Myocyte (in vitro differentiated cells): Measurements from ENCODE around the gene SOCS1. TPM values are rescaled to one million over a fixed set of nuclear protein-coding genes. Genes with fewer than 3 reads are reported as not detected.
A peak's percentile ranks its signal among the peaks of the same experiment; 100 is the strongest.
"Not testable (repeated sequence)": the region's sequence is repeated elsewhere in the genome, so short reads cannot be mapped to it uniquely, and the experiment has no call there.

Experiments used
- DNase-seq: peaks from one replicate; pipeline ENCODE4 v3.0.0-alpha.2; 2012; ENCODE audit warnings: low read depth
- polyA plus RNA-seq: library from polyadenylated mRNA; unstranded; fragments of >200 nt; gene quantifications from one replicate; pipeline ENCODE4 v1.2.1, GENCODE V29; 2012; ENCODE audit warnings: missing spikeins
- total RNA-seq: library from RNA; depleted of rRNA; stranded (reverse); fragments of >200 nt; gene quantifications from 2 replicates; pipeline ENCODE4 v1.2.3, GENCODE V29; 2014

Gene SOCS1
- 1.2 and 1.5 TPM in 2 replicates for total RNA-seq
- 1.0 TPM for polyA plus RNA-seq

GRCh38 chr16:11255737-11256660, at the start of gene SOCS1:
SOCS1 (minus strand) TSS chr16:11256204; CDS start chr16:11255478, 726 bp downstream.
- peak; percentile 88 for DNase-seq

GRCh38 chr16:11303405-11304138, 47.6 kb upstream of the SOCS1 start:
- DNase-seq, result no peak

DNA sequence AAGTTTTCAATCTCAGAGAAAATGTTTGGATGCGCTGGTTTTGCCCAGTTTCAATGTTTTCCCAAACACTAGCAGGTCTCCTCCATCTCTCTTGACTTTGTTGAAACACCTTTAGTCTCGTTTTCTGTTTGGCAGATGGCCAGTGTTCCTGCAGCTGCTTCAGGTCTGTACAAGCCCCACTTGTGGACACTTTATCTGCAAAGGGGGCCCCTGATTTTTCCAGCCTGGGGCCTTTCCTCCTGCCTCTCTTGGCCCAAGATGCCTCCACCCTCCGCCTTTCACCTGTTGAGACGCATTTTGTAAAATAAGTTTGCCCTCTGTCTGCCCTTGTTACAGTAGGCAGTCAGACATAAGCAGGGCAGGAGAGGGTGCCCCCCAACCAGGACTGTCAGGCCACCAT, 47.0 kb upstream of the SOCS1 start:
- DNase-seq, result no peak

DNA sequence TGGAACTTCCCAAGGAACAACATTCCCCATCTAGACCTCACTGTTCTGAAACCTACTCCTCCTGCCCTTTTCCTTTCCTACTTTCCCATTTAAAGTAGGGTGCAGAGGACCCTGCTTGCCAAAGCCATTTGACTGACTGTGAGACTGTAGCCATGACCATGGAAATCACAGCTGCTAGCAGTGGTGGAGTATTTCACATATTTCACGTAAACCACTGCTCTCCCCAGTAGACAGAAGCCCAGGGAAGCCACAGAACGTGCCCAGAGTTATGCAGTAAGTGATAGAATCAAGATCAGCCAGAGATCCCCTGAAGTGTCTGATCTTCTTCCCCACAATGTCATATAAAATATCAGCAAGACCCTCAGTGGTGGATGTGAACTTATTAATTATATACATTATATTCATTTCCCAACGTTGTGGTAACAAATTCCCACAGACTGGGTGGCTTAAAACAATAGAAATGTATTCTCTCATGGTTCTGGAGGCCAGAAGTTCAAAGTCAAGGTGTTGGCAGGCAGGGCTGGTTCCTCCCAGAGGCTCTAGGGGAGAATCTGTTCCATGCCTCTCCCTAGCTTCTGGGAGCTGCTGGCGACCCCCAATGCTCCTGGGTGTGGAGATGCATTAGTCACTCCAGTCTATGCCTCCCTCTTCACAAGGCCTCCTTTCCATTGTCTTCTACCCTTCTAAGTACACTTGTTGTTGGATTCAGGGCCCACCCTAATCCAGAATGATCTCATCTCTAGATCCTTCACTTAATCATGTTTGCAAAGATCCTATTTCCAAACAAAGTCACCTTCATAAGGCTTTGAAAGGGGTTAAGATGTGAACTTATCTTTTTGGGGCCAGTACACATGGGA, 45.9 kb upstream of the SOCS1 start:
- peak; percentile 60 for DNase-seq

- DNase-seq, result no peak
These were observed 44.5 kb upstream of the SOCS1 start for GRCh38 chr16:11300560-11300892.

DNA sequence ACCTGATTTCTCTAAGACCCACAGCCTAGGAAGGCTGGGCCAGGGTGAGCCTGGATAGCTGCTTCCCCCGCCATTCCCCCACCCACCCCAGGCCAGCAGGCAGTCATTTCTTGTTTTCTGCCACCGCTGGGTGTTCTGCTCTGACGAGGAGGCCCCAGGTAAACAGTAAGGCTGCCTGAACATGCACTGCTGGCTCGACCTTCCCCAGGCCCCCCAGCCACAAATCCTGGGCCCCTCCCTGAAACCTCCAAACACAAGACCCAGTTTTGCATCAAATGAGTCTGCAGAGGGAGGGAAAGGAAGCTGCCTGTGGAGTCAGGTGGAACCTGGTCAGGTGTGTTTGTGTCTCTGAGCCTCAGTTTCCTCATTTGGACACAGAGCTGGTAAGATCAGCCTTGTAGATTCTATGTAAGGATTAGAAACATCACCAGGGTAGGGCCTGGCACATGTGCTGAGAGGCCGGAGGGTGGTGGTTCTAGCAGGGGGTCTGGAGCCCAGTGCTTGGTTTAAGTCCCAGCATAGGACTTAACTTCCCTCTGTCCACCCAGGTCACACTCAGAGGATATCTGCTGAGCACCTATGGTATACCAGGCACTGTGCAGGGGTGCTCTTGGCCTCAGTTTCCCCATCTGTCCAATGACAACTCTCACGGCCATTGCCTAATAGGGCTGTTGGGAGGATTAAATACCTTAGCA, 44.0 kb upstream of the SOCS1 start:
- DNase-seq, result no peak

DNA sequence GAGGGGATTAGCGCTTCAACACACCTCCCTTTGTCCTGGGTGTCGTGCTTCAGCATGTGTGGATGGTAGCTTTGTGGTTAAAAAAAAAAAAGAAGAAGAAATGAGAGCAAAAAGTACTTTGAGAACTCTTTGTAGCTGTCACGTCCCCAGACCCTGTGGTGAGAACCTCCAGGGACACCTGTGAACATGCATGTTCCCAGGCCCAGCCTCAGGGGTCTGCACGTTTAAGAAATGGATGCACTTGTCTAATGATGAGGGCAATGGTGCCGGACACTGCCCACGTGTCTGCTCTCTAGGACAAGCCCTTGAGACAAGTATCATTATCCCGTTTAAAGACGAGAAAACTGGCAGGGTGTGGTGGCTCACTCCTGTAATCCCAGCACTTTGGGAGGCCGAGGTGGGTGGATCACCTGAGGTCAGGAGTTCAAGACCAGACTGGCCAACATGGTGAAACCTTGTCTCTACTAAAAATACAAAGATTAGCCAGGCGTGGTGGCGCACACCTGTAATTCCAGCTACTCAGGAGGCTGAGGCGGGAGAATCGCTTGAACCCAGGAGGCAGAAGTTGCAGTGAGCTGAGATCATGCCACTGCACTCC, 43.0 kb upstream of the SOCS1 start:
- DNase-seq, result not testable (repeated sequence)

DNA sequence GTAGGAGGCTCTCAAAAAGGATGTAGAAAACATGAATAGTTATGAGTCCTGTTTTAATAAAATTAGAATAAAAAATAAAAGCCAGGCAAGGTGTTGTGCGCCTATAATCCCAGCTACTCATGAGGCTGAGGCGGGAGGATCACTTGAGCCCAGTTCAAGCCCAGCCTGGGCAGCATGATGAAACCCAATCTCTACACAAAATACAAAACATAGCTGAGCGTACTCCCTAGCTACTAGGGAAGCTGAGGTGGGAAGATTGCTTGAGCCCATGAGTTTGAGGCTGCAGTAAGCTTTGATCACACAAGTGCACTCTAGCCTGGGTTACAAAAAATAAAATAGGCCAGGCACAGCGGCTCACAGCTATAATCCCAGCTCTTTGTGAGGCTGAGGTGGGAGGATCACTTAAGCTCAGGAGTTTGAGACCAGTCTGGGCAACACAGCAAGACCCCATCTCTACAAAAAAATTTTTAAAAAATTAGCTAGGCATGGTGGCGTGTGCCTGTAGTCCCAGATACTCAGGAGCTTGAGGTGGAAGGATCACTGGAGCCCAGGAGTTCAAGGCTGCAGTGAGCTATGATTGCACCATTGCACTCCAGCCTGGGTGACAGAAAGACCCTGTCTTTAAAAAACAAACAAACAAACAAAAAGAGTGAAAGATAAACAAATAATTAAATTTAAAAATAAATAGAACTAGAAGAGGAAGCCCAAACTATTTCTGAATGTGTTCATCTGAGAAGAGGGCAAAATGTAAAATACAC, 42.3 kb upstream of the SOCS1 start:
- no peak for DNase-seq

DNA sequence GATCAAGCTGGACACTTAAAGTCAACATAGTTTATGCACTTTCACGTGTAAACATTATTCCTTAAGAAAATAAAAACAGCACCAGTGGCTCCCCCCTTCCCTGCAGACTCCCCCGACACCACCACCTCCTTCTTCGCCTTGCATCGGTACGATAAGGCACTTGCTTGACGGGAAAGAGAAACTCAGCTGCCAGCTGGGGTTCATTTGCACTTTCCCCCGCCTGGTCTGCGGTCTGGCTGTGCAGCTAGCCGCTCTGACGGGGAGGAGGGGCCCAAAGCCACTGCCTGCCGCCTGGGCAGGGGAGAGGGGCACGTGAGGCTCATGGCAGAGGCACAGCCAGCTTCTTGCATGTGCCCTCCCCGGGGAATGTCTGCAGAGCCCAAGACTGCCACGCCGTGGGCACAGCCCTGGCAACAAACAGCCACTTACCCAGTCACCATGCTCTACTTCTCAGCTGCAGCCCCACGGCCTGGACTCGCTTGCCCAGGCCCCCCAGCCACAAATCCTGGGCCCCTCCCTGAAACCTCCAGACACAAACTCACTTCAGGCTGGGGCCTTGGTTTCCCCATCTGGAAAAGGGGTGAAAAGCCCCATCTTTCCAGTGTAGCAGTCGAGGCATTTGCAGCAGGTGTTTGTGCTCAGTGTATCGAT, 41.6 kb upstream of the SOCS1 start:
- peak; percentile 63 for DNase-seq

- no peak for DNase-seq
These were observed 40.9 kb upstream of the SOCS1 start for GRCh38 chr16:11296706-11297491.

DNA sequence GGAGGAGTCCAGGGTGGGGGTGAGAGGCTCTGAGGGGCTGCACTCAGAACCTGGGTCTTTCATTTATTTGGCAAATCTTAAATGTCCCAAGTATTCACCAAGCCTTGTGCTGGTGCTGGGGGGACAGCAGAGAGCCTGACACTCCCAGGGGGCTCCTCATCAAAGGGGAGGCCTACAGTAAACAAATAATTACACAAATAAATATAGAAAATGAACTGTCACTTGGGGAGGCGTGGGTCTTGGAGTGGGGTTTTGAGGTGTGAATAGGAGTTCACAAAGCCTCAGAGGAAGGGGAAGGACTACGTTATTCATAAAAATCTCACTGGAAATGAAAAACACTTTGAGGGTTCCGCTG, 40.3 kb upstream of the SOCS1 start:
- no peak for DNase-seq

GRCh38 chr16:11295672-11296071, 39.7 kb upstream of the SOCS1 start:
- DNase-seq, result no peak

DNA sequence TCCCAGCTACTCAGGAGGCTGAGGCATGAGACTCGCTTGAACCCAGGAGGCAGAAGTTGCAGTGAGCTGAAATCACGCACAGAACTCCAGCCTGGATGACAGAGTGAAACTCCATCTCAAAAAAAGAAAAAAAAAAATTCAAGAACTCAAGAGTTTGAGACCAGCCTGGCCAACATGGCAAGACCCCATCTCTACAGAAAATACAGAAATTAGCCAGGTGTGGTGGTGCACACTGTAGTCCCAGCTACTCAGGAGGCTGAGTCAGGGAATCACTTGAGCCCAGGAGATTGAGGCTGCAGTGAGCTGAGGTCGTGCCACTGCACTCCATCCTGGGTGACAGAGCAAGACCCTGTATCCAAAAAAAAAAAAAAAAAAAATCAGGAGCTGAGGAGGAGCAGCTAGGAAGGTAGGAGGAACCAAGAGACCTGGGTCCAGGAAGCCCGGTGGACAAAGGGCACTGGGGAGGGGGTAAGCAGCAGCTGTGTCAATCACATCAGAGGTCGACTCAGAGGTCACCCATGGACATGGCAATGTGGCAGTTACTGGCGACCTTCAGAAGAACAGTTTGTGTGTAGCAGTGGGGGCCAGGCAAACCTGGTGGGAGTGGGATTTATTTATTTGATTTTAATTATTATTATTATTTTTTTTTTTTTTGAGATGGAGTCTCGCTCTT, 36.2 kb upstream of the SOCS1 start:
- DNase-seq, result no peak

GRCh38 chr16:11291091-11291703, 35.2 kb upstream of the SOCS1 start:
- no peak for DNase-seq

DNA sequence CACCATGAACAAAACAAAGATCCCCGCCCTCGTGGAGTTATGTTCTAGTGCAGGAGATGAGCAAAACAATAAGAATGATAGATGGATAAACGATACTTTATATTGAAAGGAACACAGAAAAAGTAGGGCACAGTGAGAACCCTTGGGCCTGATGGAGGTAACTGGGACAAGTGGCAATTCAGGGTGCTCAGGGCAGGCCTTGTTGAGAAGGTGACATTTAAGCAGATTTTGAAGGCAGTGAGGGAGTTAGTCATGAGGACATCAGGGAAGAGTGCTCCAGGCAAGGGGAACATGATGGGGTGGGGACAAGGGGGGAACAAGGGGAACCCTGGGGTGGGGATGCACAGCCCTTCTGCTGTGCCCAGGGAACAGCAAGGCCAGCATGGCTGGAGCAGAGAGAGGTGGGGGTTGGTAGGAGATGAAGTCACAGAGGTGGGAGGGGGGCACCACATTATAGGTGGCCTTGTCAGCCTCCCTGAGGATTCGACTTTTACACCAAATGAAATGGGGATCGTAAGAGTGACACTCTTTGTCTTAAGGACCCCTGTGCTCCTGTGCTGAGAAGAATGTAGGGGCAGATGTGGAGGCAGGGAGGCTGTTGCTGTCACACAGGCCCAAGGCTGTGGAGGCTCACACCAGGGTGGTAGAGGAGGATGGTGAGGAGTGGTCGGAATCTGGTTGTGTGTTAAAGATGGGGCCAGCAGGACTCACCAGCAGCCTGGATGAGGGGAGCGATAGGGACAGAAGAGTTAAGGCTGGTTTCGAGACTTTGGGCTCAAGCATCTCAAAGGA, 34.3 kb upstream of the SOCS1 start:
- no peak for DNase-seq

- not testable (repeated sequence) for DNase-seq
These were observed 33.7 kb upstream of the SOCS1 start for GRCh38 chr16:11289696-11290095.

GRCh38 chr16:11289202-11289601, 33.2 kb upstream of the SOCS1 start:
- DNase-seq, result no peak
